Measurements from ENCODE around the gene CTNNA2.

GRCh38 chr2:80136338-80136737 is 623.5 kb downstream of the CTNNA2 start:
- TF ChIP-seq SPI1 (IDR thresholded peaks at IDR 0.05; ENCODE audit: borderline replicate concordance, low read depth, low read length) = no peak
- TF ChIP-seq TCF3 (CRISPR knock-in tag; IDR thresholded peaks at IDR 0.05) = no peak
- TF ChIP-seq MCM7 (IDR thresholded peaks at IDR 0.05) = no peak
- no peak for TF ChIP-seq STAT5A (IDR thresholded peaks at IDR 0.05; ENCODE audit: borderline replicate concordance, low read length)
- no peak for TF ChIP-seq MBD2 (IDR thresholded peaks at IDR 0.05; ENCODE audit: borderline replicate concordance, low read depth)

Data from K562 (cell line).